DMS 273 treated with DMSO at 0.1 percent for 48 hours (cell line): ENCODE results near the gene COTL1.
A peak's percentile ranks its signal among the peaks of the same experiment; 100 is the strongest.

Experiments
- DNase-seq: peaks from one replicate; lab custom pipeline; 2025; lab: John Stamatoyannopoulos, UW

Gene COTL1

GRCh38 chr16:84614073-84614459, 3.8 kb downstream of the COTL1 start:
- DNase-seq: no peak

GRCh38 chr16:84613408-84614072, 4.3 kb downstream of the COTL1 start:
- no peak for DNase-seq

- DNase-seq: no peak
Observed at GRCh38 chr16:84612686-84613085, 5.2 kb downstream of the COTL1 start.

GRCh38 chr16:84611041-84611440, 6.8 kb downstream of the COTL1 start:
- no peak for DNase-seq

GRCh38 chr16:84610376-84610775, 7.5 kb downstream of the COTL1 start:
- DNase-seq: no peak

- DNase-seq: no peak
Observed at GRCh38 chr16:84609563-84610177, 8.2 kb downstream of the COTL1 start.

- no peak for DNase-seq
Observed at GRCh38 chr16:84608282-84608681, 9.6 kb downstream of the COTL1 start.

GRCh38 chr16:84607694-84608093, 10.2 kb downstream of the COTL1 start:
- no peak for DNase-seq

- no peak for DNase-seq
Observed at GRCh38 chr16:84607061-84607460, 10.8 kb downstream of the COTL1 start.

GRCh38 chr16:84606081-84606875, 11.6 kb downstream of the COTL1 start:
- no peak for DNase-seq

- no peak for DNase-seq
Observed at GRCh38 chr16:84605339-84605848, 12.5 kb downstream of the COTL1 start.

GRCh38 chr16:84604477-84605013, 13.3 kb downstream of the COTL1 start:
- DNase-seq: no peak

- DNase-seq: no peak
Observed at GRCh38 chr16:84603940-84604339, 13.9 kb downstream of the COTL1 start.

- DNase-seq: no peak
Observed at GRCh38 chr16:84603140-84603816, 14.6 kb downstream of the COTL1 start.

GRCh38 chr16:84600343-84601229, 17.3 kb downstream of the COTL1 start:
- DNase-seq: no peak

- peak; percentile 55 for DNase-seq
Observed at GRCh38 chr16:84599521-84600202, 18.2 kb downstream of the COTL1 start.

- DNase-seq: no peak
Observed at GRCh38 chr16:84598360-84598759, 19.5 kb downstream of the COTL1 start.

GRCh38 chr16:84597931-84598351, 19.9 kb downstream of the COTL1 start:
- DNase-seq: no peak

- DNase-seq: no peak
Observed at GRCh38 chr16:84597528-84597896, 20.4 kb downstream of the COTL1 start.

GRCh38 chr16:84596801-84597527, 20.9 kb downstream of the COTL1 start:
- DNase-seq: no peak
